ENCODE results near the gene FAM3B.
A peak's percentile ranks its signal among the peaks of the same experiment; 100 is the strongest.
"Not testable (repeated sequence)": the region's sequence is repeated elsewhere in the genome, so short reads cannot be mapped to it uniquely, and the experiment has no call there.

FAM3B gene

GRCh38 chr21:41357546-41357945 is 40.9 kb downstream of the FAM3B start:
- TF ChIP-seq, protein P1, sequence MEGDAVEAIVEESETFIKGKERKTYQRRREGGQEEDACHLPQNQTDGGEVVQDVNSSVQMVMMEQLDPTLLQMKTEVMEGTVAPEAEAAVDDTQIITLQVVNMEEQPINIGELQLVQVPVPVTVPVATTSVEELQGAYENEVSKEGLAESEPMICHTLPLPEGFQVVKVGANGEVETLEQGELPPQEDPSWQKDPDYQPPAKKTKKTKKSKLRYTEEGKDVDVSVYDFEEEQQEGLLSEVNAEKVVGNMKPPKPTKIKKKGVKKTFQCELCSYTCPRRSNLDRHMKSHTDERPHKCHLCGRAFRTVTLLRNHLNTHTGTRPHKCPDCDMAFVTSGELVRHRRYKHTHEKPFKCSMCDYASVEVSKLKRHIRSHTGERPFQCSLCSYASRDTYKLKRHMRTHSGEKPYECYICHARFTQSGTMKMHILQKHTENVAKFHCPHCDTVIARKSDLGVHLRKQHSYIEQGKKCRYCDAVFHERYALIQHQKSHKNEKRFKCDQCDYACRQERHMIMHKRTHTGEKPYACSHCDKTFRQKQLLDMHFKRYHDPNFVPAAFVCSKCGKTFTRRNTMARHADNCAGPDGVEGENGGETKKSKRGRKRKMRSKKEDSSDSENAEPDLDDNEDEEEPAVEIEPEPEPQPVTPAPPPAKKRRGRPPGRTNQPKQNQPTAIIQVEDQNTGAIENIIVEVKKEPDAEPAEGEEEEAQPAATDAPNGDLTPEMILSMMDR (IDR thresholded peaks at IDR 0.05; ENCODE audit: extremely low read depth, missing control alignments) = no peak

DNA sequence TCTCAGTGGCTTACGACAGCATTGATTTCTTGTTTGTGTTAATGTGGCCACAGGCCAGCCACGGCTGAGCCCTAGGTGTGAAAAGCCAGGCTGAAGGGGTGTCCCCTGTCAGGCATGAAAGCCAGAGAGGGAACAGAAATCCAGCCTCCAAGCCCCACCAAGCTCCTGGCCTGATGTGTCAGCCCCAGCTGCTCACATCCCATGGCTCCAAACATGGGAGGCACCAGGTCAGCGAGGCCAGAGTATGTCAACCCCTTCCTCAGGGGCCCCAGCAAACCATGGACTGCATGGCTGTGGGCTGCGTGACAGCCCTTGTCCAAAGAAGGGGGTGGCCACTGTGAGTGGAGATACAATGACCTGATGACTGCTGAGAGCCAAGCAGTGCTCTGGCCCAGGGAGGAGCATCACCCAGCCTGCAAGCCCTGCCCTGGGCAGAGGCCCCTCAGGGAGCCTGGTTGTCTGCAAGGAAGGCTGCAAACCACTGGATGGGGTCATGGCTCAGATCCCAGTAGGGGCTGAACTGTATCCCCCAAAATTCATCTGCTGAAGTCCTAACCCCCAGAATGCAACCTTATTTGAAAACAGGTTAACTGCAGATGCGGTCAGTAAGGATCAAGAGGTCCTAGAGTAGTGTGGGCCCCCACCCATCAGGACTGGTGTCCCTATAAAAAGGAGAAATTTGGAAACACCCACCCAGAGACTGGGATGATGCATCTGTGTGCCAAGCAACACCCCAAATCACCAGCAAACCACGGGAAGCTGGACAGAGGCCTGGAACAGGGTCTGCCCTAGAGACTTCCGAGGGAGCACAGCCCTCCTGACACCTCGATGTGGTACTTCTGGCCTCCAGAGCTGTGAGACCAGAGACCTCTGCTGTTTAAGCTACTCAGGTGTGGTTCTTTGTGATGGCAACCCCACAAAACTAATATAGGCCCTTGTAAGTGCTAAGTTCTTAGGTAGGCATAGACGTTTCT is 41.9 kb downstream of the FAM3B start:
- no peak for DNase-seq (ENCODE audit: low spot score)
- TF ChIP-seq, protein P1 (IDR thresholded peaks at IDR 0.05; ENCODE audit: extremely low read depth, missing control alignments) = no peak

More at GRCh38 chr21:41357546-41357945, 40.9 kb downstream of the FAM3B start:
- no peak for DNase-seq (ENCODE audit: low spot score)

DNA sequence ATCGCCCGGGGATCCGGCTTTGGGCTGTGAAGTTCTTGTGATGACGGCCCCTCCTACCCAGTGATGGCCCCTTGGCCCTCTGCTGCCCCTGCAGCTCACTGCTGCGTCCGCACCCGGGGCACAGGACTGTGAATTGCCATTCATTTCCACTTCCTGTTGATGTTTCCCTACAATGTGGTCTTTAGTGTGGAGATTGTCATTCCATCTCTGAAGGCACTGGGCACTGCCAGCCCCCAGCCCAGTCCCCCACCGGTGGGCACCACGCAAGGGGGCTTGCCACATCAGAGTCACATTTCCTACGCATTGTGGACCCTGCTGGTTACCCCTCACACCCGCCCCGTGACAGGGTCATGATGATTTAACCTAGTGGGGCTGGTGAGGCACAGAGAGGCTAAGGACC is 42.7 kb downstream of the FAM3B start:
- TF ChIP-seq, protein P1 (IDR thresholded peaks at IDR 0.05; ENCODE audit: extremely low read depth, missing control alignments) = no peak
- DNase-seq (ENCODE audit: low spot score) = no peak

DNA sequence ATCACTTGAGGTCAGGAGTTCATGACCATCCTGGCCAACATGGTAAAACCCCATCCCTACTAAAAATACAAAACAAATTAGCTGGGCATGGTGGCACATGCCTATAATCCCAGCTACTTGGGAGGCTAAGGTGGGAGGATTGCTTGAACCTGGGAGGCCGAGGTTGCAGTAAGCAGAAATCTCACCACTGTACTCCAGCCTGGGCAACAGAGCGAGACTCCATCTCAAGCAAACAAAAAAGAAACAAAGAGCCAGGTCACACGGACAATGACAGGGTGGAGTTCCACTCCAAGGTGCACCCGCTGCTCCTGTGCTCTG is 43.1 kb downstream of the FAM3B start:
- not testable (repeated sequence) for DNase-seq (ENCODE audit: low spot score)

GRCh38 chr21:41360072-41360821 is 43.6 kb downstream of the FAM3B start:
- TF ChIP-seq, protein P1 (IDR thresholded peaks at IDR 0.05; ENCODE audit: extremely low read depth, missing control alignments) = no peak
- DNase-seq (ENCODE audit: low spot score) = no peak

GRCh38 chr21:41361053-41361785 is 44.6 kb downstream of the FAM3B start:
- TF ChIP-seq, protein P1 (IDR thresholded peaks at IDR 0.05; ENCODE audit: extremely low read depth, missing control alignments) = no peak
- DNase-seq (ENCODE audit: low spot score) = no peak

DNA sequence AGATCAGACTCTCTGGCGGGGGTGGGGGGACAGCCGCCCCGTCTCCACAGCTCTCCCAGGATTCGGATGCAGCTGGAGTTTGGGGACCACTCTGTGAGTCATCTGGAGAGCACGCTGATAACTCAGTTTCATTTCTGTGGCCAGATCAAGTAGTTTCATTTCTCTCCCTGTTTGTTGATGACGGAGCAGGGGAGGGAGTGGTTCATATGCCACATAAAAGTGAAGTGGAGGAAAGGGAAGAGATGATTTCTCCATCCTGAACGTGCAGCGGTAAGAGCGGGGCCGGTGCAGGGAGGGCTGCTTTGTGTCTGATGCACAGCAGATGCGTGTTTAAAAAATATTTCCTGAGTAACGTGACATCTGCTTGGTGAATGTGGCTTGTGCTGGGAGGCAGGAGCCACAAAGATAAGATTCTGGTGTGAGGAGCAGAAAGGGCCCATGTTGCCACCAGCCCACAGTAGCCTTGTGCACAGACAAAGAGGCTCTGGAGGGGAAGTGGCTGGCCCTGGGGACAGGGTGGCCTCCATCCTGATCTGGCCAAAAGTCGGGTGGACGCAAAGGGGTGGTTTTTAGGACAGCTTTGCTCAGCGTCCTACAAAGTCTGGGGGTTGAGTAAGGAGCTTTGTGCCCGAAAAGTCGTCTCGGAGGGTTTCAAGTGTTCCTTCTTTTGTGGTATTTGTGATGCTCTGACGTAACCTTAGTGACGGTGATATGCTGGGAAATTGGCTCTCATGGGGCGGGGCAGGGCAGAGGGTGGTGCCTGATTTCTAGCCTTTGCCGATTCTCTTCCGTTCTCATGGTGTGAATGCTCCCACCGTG is 45.4 kb downstream of the FAM3B start, which contains the start of gene MX2:
Gene MX2 (plus strand): TSS at position 242 of the 819 bp plus-strand sequence. CDS start 14,880 bp downstream, outside the sequence.
- TF ChIP-seq, protein P1 (IDR thresholded peaks at IDR 0.05; ENCODE audit: extremely low read depth, missing control alignments) = no peak
- peak; percentile 73 for DNase-seq (ENCODE audit: low spot score)
